NCI-H2196 treated with DMSO at 0.1 percent for 48 hours (cell line): ENCODE data around the gene HDGFL1.

Experiments
- DNase-seq: peaks from one replicate; lab custom pipeline; 2025; ENCODE audit not compliant: unreplicated experiment; lab: John Stamatoyannopoulos, UW

The HDGFL1 gene

GRCh38 chr6:22589118-22589517 lies 19.8 kb downstream of the HDGFL1 start:
- no peak for DNase-seq

- no peak for DNase-seq
These were observed 21.1 kb downstream of the HDGFL1 start for GRCh38 chr6:22590423-22590822.

- DNase-seq, result no peak
These were observed 24.5 kb downstream of the HDGFL1 start for GRCh38 chr6:22593895-22594294.

GRCh38 chr6:22596011-22596410 lies 26.6 kb downstream of the HDGFL1 start:
- DNase-seq, result no peak

GRCh38 chr6:22598339-22598738 lies 29.0 kb downstream of the HDGFL1 start:
- DNase-seq, result no peak

GRCh38 chr6:22600059-22600458 lies 30.7 kb downstream of the HDGFL1 start:
- no peak for DNase-seq

- DNase-seq, result no peak
These were observed 32.6 kb downstream of the HDGFL1 start for GRCh38 chr6:22601984-22602383.

GRCh38 chr6:22605736-22606135 lies 36.4 kb downstream of the HDGFL1 start:
- DNase-seq, result no peak

- DNase-seq, result no peak
These were observed 40.8 kb downstream of the HDGFL1 start for GRCh38 chr6:22610127-22610526.

GRCh38 chr6:22612236-22612635 lies 42.9 kb downstream of the HDGFL1 start:
- no peak for DNase-seq

- DNase-seq, result no peak
These were observed 43.7 kb downstream of the HDGFL1 start for GRCh38 chr6:22613051-22613450.

- no peak for DNase-seq
These were observed 44.3 kb downstream of the HDGFL1 start for GRCh38 chr6:22613695-22614094.

- no peak for DNase-seq
These were observed 45.2 kb downstream of the HDGFL1 start for GRCh38 chr6:22614547-22614946.

- no peak for DNase-seq
These were observed 51.7 kb downstream of the HDGFL1 start for GRCh38 chr6:22621028-22621427.
